HepG2 (cell line): ENCODE results near the gene ABCG5. TPM values are rescaled to one million over a fixed set of nuclear protein-coding genes. Genes with fewer than 3 reads are reported as not detected.

Experiments used
- ATAC-seq: fragments of 200-7000 bp; cut with Tn5 transposase; 3 replicates; pipeline ENCODE4 v1.9.1; 2020; ENCODE audit warnings: mild to moderate bottlenecking, moderate library complexity
- BruUV-seq: library from RNA; stranded (reverse); fragments of 400-500 nt; replicated peaks from 2 replicates; lab custom pipeline; 2021; lab: Mats Ljungman, UMichigan
- CTCF ChIA-PET: fragments of 300-600 bp; formaldehyde crosslinking; extraction: SDS; loops from one replicate; lab custom pipeline; 2021; ENCODE audit warnings: low total read pairs, inconsistent platforms, low intra/inter-chr PET ratio; lab: Yijun Ruan, JAX
- POLR2A ChIA-PET: fragments of 350-600 bp; sonication (Branson Sonifier 250); formaldehyde crosslinking; loops from one replicate; lab custom pipeline; 2020; ENCODE audit warnings: antibody characterized with exemption, inconsistent platforms; lab: Yijun Ruan, JAX
- DNase-seq: peaks from one replicate; pipeline ENCODE4 v3.0.0-alpha.2; 2015; ENCODE audit warnings: low spot score
- FAIRE-seq: peaks from 3 replicates; lab custom pipeline; 2011; peaks lifted over from hg19 to GRCh38; lab: Jason Lieb, UNC
- H2AFZ ChIP-seq: one replicate; pipeline ENCODE4 v1.6.1; 2011; ENCODE audit warnings: low read length, inconsistent platforms
- H3K27ac ChIP-seq: fragments of 300-600 bp; 3 replicates; pipeline ENCODE4 v1.8.0; 2011; ENCODE audit warnings: mixed run types, mild to moderate bottlenecking, mixed read lengths, low read length, inconsistent platforms; ENCODE audit not compliant: insufficient read depth; ENCODE audit errors: extremely low read length
- H3K27me3 ChIP-seq, 2 experiments: fragments of 200-600 bp in 1 of 2; 2 replicates in 1 of 2; 3 replicates in 1 of 2; pipeline versions ENCODE4 v1.6.0 to v1.8.0; 2011; ENCODE audit warnings: low read length in 2 of 2, mild to moderate bottlenecking in 2 of 2, moderate library complexity in 2 of 2, inconsistent platforms in 1 of 2; ENCODE audit not compliant: insufficient read depth in 2 of 2, control insufficient read depth in 1 of 2
- H3K36me3 ChIP-seq, 2 experiments: fragments of 200-600 bp in 1 of 2; replicated peaks in 1 of 2; 2 replicates in 1 of 2; 3 replicates in 1 of 2; pipeline versions ENCODE4 v1.5.1 to v1.8.0; 2011; ENCODE audit warnings: low read length in 2 of 2, inconsistent platforms in 1 of 2; ENCODE audit not compliant: insufficient read depth in 2 of 2, control insufficient read depth in 1 of 2
- H3K4me1 ChIP-seq: 2 replicates; pipeline ENCODE4 v1.5.1; 2012; ENCODE audit warnings: low read length, inconsistent platforms; ENCODE audit not compliant: insufficient read depth
- H3K4me2 ChIP-seq: 2 replicates; pipeline ENCODE4 v1.6.0; 2011; ENCODE audit warnings: low read depth, low read length, inconsistent platforms
- H3K4me3 ChIP-seq, 3 experiments: fragments of 200-600 bp in 1 of 3; sonication (generic), shearing (Covaris generic) in 1 of 3; replicated peaks in 1 of 3; 2 replicates each; pipeline ENCODE4 v1.5.1; 2011 to 2016; ENCODE audit warnings: low read length in 3 of 3, inconsistent platforms in 2 of 3, low read depth in 2 of 3, mild to moderate bottlenecking in 2 of 3, control low read depth in 1 of 3, mixed read lengths in 1 of 3; ENCODE audit not compliant: insufficient read depth in 1 of 3
- H3K79me2 ChIP-seq: one replicate; pipeline ENCODE4 v1.6.1; 2011; ENCODE audit warnings: low read length, inconsistent platforms; ENCODE audit not compliant: insufficient read depth
- H3K9ac ChIP-seq: 2 replicates; pipeline ENCODE4 v1.6.0; 2011; ENCODE audit warnings: mild to moderate bottlenecking, low read depth, low read length, inconsistent platforms; ENCODE audit not compliant: insufficient read depth
- H3K9me3 ChIP-seq: 2 replicates; pipeline ENCODE4 v1.5.1; 2012; ENCODE audit warnings: mild to moderate bottlenecking, low read length
- H4K20me1 ChIP-seq: 2 replicates; pipeline ENCODE4 v1.6.0; 2011; ENCODE audit warnings: inconsistent platforms, mild to moderate bottlenecking, low read length, moderate library complexity; ENCODE audit not compliant: insufficient read depth
- ARNTL ChIP-seq: sonication (generic); formaldehyde crosslinking; IDR thresholded peaks from 2 replicates; pipeline ENCODE4 v1.4.0; 2020; ENCODE audit warnings: mild to moderate bottlenecking, missing genetic modification reagents
- GTF2F1 ChIP-seq: fragments of 150-350 bp; IDR thresholded peaks from 2 replicates; pipeline ENCODE4 v1.6.1; 2014; ENCODE audit warnings: low read length
- ZNF777 ChIP-seq: sonication (generic); formaldehyde crosslinking; IDR thresholded peaks from 2 replicates; pipeline ENCODE4 v1.4.0; 2020; ENCODE audit warnings: missing genetic modification reagents
- WGBS: methylation state at CpG from one replicate; pipeline ENCODE4 v1.1.6; 2017; ENCODE audit warnings: low lambda C conversion rate; 5-methylcytosine and 5-hydroxymethylcytosine counted together
- in situ Hi-C: cut with HindIII; loops from 2 replicates; pipeline ENCODE4 v1.10.0; 2017; ENCODE audit warnings: low pct_unique_long_range_greater_than_20kb; ENCODE audit not compliant: extremely low pct_ligation_motif_present
- intact Hi-C: fragments of 100-400 bp; cut with micrococcal nuclease; formaldehyde crosslinking; loops from one replicate; pipeline ENCODE4 v1.10.0; 2022; ENCODE audit not compliant: unreplicated experiment
- polyA plus RNA-seq, 8 experiments: library from polyadenylated mRNA; depleted of rRNA in 3 of 8; stranded (reverse) in 7 of 8; unstranded in 1 of 8; fragments of >200 nt; fragmentation: Illumina TruSeq in 4 of 8; extraction: Trizol in 4 of 8; gene quantifications; 2 replicates each; pipeline versions ENCODE4 v1.2.1 to v1.2.3, GENCODE V29; 2011 to 2016; ENCODE audit warnings: low read depth in 4 of 8, missing spikeins in 1 of 8, mixed read lengths in 1 of 8; ENCODE audit not compliant: insufficient read depth in 1 of 8
- total RNA-seq, 5 experiments: library from RNA; depleted of rRNA; stranded (reverse); fragments of >200 nt; fragmentation: Illumina TruSeq; extraction: Trizol; gene quantifications; 2 replicates each; pipeline ENCODE4 v1.2.3, GENCODE V29; 2016; ENCODE audit warnings: low read depth in 1 of 5
- TF ChIP-seq, protein P1 (sequence below): sonication (generic); formaldehyde crosslinking; IDR thresholded peaks from 2 replicates; pipeline ENCODE4 v1.8.1; 2023; ENCODE audit warnings: missing genetic modification reagents, inconsistent platforms, borderline replicate concordance
- TF ChIP-seq, protein P2 (sequence below): sonication (generic); formaldehyde crosslinking; IDR thresholded peaks from 2 replicates; pipeline ENCODE4 v1.4.0; 2020; ENCODE audit warnings: missing genetic modification reagents
- TF ChIP-seq, protein P3 (sequence below): sonication (generic); formaldehyde crosslinking; IDR thresholded peaks from 2 replicates; pipeline ENCODE4 v1.5.0; 2020; ENCODE audit warnings: mild to moderate bottlenecking, low read depth, missing genetic modification reagents, borderline replicate concordance

The ABCG5 gene
- total and polyA plus RNA-seq, 2 of the 13 experiments (the other 11 are each of a cell fraction or from before 2014, with no cell fraction given): 15.1 to 39.0 TPM

DNA sequence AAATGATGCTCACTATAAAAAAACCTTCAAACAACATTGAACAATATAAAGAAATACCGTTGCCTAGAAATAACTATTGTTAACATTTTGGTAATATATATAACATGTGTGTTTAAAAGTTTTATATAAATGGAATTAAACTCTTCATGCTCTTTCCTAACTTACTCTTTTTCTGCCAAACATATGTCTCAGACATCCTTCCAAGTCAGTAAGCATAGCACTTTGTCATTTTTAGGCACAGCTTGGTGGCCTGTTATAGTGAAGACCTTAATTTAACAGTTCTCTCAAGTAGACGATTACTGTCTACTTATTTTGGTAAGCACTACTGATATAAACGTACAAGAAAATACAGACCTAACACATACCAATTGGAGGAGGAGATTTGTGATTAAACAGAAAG lies 23.9 kb downstream of the ABCG5 start (continued):
- TF ChIP-seq ZNF777 (CRISPR knock-in tag): no peak
- TF ChIP-seq GTF2F1: no peak
- TF ChIP-seq ARNTL (CRISPR knock-in tag): no peak

DNA sequence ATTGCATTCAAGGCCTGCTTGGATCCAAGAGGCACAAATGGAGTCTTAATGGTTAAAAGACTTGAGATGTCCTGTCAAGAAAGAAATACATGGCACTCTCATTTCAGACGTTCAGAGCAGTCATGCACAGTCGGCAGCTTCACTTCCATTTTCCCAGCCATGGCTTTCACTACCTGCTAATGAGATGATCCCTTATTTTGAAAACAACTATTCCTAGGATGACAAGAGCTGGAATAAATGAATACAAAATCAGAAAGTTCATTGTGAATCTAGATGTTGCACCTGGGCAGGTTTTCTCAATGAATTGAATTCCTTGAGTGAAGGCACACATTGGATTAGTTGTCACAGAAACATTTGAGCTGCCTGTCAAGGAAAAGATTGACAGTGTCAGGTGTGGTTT lies 25.7 kb downstream of the ABCG5 start:
- WGBS: 96% methylated on average over 2 of the region's 2 CpGs
- ATAC-seq (no peak), DNase-seq (no peak), FAIRE-seq (no peak)
- H3K9ac ChIP-seq: no peak overlapping the region
- intact Hi-C loops: no loop called here
- peaks cover 18% of the 10 kb centered on the region for H3K4me1 ChIP-seq
- in situ Hi-C loops: no loop called here
- H2AFZ ChIP-seq: no peak overlapping the region
- H3K27me3 ChIP-seq: no peaks in the 10 kb centered on the region
- ChIA-PET POLR2A (interaction anchor here (1.2 to 1.5 kb wide), 2 partner anchors 10 to 25 kb away, joined by 3 read pairs; partner anchors contain the start of genes ABCG5 and ABCG8), CTCF (no interaction called here)
- H3K79me2 ChIP-seq: no peaks in the 10 kb centered on the region
- no peak overlapping the region for H3K27ac ChIP-seq
- H3K9me3 ChIP-seq: no peaks in the 10 kb centered on the region
- no TSS peak for BruUV-seq
- H3K36me3 ChIP-seq: peaks cover 0 to 4% of the 10 kb centered on the region in 2 experiments; a peak in 2 of 5 replicates
- TF ChIP-seq, protein P1, sequence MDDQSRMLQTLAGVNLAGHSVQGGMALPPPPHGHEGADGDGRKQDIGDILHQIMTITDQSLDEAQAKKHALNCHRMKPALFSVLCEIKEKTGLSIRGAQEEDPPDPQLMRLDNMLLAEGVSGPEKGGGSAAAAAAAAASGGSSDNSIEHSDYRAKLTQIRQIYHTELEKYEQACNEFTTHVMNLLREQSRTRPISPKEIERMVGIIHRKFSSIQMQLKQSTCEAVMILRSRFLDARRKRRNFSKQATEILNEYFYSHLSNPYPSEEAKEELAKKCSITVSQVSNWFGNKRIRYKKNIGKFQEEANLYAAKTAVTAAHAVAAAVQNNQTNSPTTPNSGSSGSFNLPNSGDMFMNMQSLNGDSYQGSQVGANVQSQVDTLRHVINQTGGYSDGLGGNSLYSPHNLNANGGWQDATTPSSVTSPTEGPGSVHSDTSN (CRISPR knock-in tag): no peak
- TF ChIP-seq, protein P2, sequence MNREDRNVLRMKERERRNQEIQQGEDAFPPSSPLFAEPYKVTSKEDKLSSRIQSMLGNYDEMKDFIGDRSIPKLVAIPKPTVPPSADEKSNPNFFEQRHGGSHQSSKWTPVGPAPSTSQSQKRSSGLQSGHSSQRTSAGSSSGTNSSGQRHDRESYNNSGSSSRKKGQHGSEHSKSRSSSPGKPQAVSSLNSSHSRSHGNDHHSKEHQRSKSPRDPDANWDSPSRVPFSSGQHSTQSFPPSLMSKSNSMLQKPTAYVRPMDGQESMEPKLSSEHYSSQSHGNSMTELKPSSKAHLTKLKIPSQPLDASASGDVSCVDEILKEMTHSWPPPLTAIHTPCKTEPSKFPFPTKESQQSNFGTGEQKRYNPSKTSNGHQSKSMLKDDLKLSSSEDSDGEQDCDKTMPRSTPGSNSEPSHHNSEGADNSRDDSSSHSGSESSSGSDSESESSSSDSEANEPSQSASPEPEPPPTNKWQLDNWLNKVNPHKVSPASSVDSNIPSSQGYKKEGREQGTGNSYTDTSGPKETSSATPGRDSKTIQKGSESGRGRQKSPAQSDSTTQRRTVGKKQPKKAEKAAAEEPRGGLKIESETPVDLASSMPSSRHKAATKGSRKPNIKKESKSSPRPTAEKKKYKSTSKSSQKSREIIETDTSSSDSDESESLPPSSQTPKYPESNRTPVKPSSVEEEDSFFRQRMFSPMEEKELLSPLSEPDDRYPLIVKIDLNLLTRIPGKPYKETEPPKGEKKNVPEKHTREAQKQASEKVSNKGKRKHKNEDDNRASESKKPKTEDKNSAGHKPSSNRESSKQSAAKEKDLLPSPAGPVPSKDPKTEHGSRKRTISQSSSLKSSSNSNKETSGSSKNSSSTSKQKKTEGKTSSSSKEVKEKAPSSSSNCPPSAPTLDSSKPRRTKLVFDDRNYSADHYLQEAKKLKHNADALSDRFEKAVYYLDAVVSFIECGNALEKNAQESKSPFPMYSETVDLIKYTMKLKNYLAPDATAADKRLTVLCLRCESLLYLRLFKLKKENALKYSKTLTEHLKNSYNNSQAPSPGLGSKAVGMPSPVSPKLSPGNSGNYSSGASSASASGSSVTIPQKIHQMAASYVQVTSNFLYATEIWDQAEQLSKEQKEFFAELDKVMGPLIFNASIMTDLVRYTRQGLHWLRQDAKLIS (CRISPR knock-in tag): no peak
- TF ChIP-seq, protein P3, sequence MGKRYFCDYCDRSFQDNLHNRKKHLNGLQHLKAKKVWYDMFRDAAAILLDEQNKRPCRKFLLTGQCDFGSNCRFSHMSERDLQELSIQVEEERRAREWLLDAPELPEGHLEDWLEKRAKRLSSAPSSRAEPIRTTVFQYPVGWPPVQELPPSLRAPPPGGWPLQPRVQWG (CRISPR knock-in tag): no peak
- no peak overlapping the region for H3K4me3 ChIP-seq
- H3K4me2 ChIP-seq: no peak overlapping the region
- no peaks in the 10 kb centered on the region for H4K20me1 ChIP-seq
